HepG2 (cell line): Measurements from ENCODE around the gene SUMO4.

Experiments
- CTCF ChIP-seq: sonication (generic); formaldehyde crosslinking; IDR thresholded peaks from 2 replicates; pipeline ENCODE4 v1.5.0; 2020; ENCODE audit warnings: mild to moderate bottlenecking, missing genetic modification reagents, moderate library complexity
- EP300 ChIP-seq, 3 experiments: sonication (generic) in 1 of 3; formaldehyde crosslinking in 1 of 3; IDR thresholded peaks; 2 replicates each; pipeline versions ENCODE4 v1.5.1 to v1.6.1; 2011 to 2020; ENCODE audit warnings: low read depth in 2 of 3, low read length in 2 of 3, borderline replicate concordance in 1 of 3, improper control_type of control experiment in 1 of 3, mild to moderate bottlenecking in 1 of 3, missing genetic modification reagents in 1 of 3, moderate library complexity in 1 of 3
- FOXP1 ChIP-seq, 2 experiments: fragments of 450-650 bp in 1 of 2; IDR thresholded peaks; 2 replicates each; pipeline ENCODE4 v1.6.1; 2017 to 2018; ENCODE audit warnings: antibody characterized with exemption in 1 of 2
- HCFC1 ChIP-seq: fragments of 150-350 bp; IDR thresholded peaks from 2 replicates; pipeline ENCODE4 v1.6.1; 2014; ENCODE audit warnings: low read depth, low read length
- HMG20A ChIP-seq: IDR thresholded peaks from 2 replicates; pipeline ENCODE4 v1.6.1; 2016; ENCODE audit warnings: borderline replicate concordance
- HMGXB4 ChIP-seq, 2 experiments: sonication (generic) in 1 of 2; formaldehyde crosslinking in 1 of 2; IDR thresholded peaks; 2 replicates each; pipeline versions ENCODE4 v1.4.0 to v1.6.1; 2018 to 2020; ENCODE audit warnings: missing genetic modification reagents in 2 of 2, borderline replicate concordance in 1 of 2, low read depth in 1 of 2, mild to moderate bottlenecking in 1 of 2, missing biosample characterization in 1 of 2
- HOMEZ ChIP-seq: IDR thresholded peaks from 2 replicates; pipeline ENCODE4 v1.6.1; 2016; ENCODE audit warnings: low read depth
- IRF1 ChIP-seq: sonication (generic); formaldehyde crosslinking; IDR thresholded peaks from 2 replicates; pipeline ENCODE4 v1.4.0; 2020; ENCODE audit warnings: low read depth, mild to moderate bottlenecking, missing genetic modification reagents
- PHB2 ChIP-seq: fragments of 450-650 bp; IDR thresholded peaks from 2 replicates; pipeline ENCODE4 v1.6.1; 2018; ENCODE audit not compliant: partially characterized antibody
- PHF21A ChIP-seq: sonication (generic); formaldehyde crosslinking; IDR thresholded peaks from 2 replicates; pipeline ENCODE4 v1.5.0; 2020; ENCODE audit warnings: mild to moderate bottlenecking, missing genetic modification reagents
- POLR2A ChIP-seq, 2 experiments: IDR thresholded peaks; 2 replicates each; pipeline ENCODE4 v1.6.1; 2011; ENCODE audit warnings: low read depth in 2 of 2, low read length in 2 of 2, mild to moderate bottlenecking in 1 of 2, moderate library complexity in 1 of 2; ENCODE audit not compliant: insufficient read depth in 1 of 2
- TCF12 ChIP-seq, 2 experiments: fragments of 450-650 bp in 1 of 2; sonication (generic) in 1 of 2; formaldehyde crosslinking in 1 of 2; IDR thresholded peaks; 2 replicates each; pipeline versions ENCODE4 v1.6.1 to v1.8.0; 2017 to 2022; ENCODE audit warnings: antibody characterized with exemption in 1 of 2, mild to moderate bottlenecking in 1 of 2, missing genetic modification reagents in 1 of 2, moderate library complexity in 1 of 2

- TF ChIP-seq PHB2: no peak
- no peak for TF ChIP-seq FOXP1 (IDR thresholded peaks at IDR 0.05)
- TF ChIP-seq FOXP1 (CRISPR knock-in tag; IDR thresholded peaks at IDR 0.05): no peak
- no peak for TF ChIP-seq PHF21A
- no peak for TF ChIP-seq CTCF (CRISPR knock-in tag)
- no peak for TF ChIP-seq TCF12 (IDR thresholded peaks at IDR 0.05)
- TF ChIP-seq TCF12 (CRISPR knock-in tag; IDR thresholded peaks at IDR 0.05): no peak
- TF ChIP-seq HCFC1: no peak
- no peak; the same call in 1 of the 2 replicates for TF ChIP-seq HMG20A
- no peak for TF ChIP-seq POLR2A (IDR thresholded peaks at IDR 0.05; ENCODE audit: insufficient read depth in 1 of 2, low read depth in 2 of 2, low read length in 2 of 2)
- TF ChIP-seq EP300 (IDR thresholded peaks at IDR 0.05; ENCODE audit: low read depth in 2 of 2, low read length in 2 of 2): no peak
- TF ChIP-seq EP300 (CRISPR knock-in tag; IDR thresholded peaks at IDR 0.05; ENCODE audit: borderline replicate concordance): no peak
- no peak for TF ChIP-seq HMGXB4 (CRISPR knock-in tag; IDR thresholded peaks at IDR 0.05; ENCODE audit: borderline replicate concordance in 1 of 2, low read depth in 1 of 2)
- no peak for TF ChIP-seq IRF1
- TF ChIP-seq HOMEZ (CRISPR knock-in tag): no peak
Measured at GRCh38 chr6:149440735-149441671, 40.9 kb downstream of the SUMO4 start.
